Activated CD4-positive, alpha-beta T cell treated with anti-CD3 and anti-CD28 coated beads for 36 hours (primary cell): Measurements from ENCODE around the gene CRYBB2. TPM values are rescaled to one million over a fixed set of nuclear protein-coding genes. Genes with fewer than 3 reads are reported as not detected.
"Not testable (repeated sequence)": the region's sequence is repeated elsewhere in the genome, so short reads cannot be mapped to it uniquely, and the experiment has no call there.

Experiments used
- ATAC-seq: fragments of 200-7000 bp; cut with Tn5 transposase; one replicate; pipeline ENCODE4 v1.10.0; 2021; ENCODE audit warnings: mild to moderate bottlenecking, moderate library complexity
- CTCF ChIA-PET: fragments of 350-600 bp; sonication (Branson Sonifier 250); formaldehyde crosslinking; loops from one replicate; lab custom pipeline; 2021; ENCODE audit warnings: antibody characterized with exemption; lab: Charles Lee
- POLR2A ChIA-PET: fragments of 350-600 bp; sonication (Branson Sonifier 250); formaldehyde crosslinking; loops from one replicate; lab custom pipeline; 2021; ENCODE audit warnings: antibody characterized with exemption, inconsistent platforms; lab: Charles Lee
- DNase-seq: peaks from one replicate; pipeline ENCODE4 v3.0.0-alpha.2; 2020
- H3K27ac Mint-ChIP-seq: one replicate; pipeline ENCODE4 v1.8.0; 2021; ENCODE audit warnings: mixed read lengths
- H3K27me3 Mint-ChIP-seq: one replicate; pipeline ENCODE4 v1.8.0; 2021; ENCODE audit warnings: mixed read lengths
- H3K36me3 Mint-ChIP-seq: one replicate; pipeline ENCODE4 v1.8.0; 2021; ENCODE audit warnings: low read depth, mixed read lengths
- H3K4me1 Mint-ChIP-seq: one replicate; pipeline ENCODE4 v1.8.0; 2021; ENCODE audit warnings: mixed read lengths
- H3K4me3 Mint-ChIP-seq: one replicate; pipeline ENCODE4 v1.8.0; 2021; ENCODE audit warnings: mild to moderate bottlenecking, moderate library complexity, mixed read lengths
- H3K9me3 Mint-ChIP-seq: one replicate; pipeline ENCODE4 v1.8.0; 2021; ENCODE audit warnings: low read depth, mixed read lengths
- intact Hi-C, 2 experiments: fragments of 100-400 bp; cut with DNase I in 1 of 2; cut with micrococcal nuclease in 1 of 2; formaldehyde crosslinking; loops; one replicate each; pipeline versions ENCODE4 v1.14.2 to v1.15.1; 2022 to 2024; cut with DNase I, micrococcal nuclease
- total RNA-seq, 2 experiments: library from RNA; stranded (reverse); gene quantifications; one replicate each; pipeline ENCODE4 v1.2.3, GENCODE V29; 2021

The CRYBB2 gene, protein sequence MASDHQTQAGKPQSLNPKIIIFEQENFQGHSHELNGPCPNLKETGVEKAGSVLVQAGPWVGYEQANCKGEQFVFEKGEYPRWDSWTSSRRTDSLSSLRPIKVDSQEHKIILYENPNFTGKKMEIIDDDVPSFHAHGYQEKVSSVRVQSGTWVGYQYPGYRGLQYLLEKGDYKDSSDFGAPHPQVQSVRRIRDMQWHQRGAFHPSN
- total RNA-seq = under 1 TPM; 0.23 to 0.30 TPM

- no peak within 1 kb of the TSS for H3K4me3 Mint-ChIP-seq
Measured at GRCh38 chr22:25219211-25219689, at the start of gene CRYBB2. TSS of gene CRYBB2 (plus strand) at chr22:25219639. CDS start at chr22:25221430, 1,791 bp downstream.

DNA sequence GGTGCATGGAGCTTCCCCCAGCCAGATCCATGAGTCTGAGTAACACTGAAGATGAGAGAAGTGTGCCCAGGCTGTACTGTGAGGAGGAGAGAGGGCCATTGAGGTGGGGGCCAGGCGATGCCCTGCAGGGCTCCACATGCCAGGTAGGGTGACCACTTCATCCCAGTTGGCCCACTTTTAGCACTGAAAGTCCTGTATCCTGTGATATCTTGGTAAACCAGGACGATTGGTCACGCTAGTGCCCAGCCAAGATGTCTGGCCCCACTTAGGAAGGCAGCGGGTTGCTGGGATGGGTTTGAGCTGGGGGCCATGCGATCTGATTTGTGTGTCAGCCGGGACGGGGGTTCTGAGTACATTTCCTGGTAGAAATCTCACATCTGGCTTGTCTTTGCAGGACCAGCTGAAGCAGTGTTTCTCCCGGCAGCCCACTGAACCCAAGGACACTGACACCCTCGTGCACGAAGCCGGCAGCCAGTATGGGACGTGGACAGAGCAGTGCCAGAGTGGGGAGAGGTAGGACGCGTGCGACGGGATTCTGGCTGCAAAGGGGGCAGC is 48.9 kb upstream of the CRYBB2 start:
- Mint-ChIP-seq H3K27me3 (no peaks in the 10 kb centered on the region), H3K9me3 (no peaks in the 10 kb centered on the region), H3K4me3 (no peak overlapping the region), H3K4me1 (no peaks in the 10 kb centered on the region), H3K36me3 (no peaks in the 10 kb centered on the region), H3K27ac (no peak overlapping the region)
- intact Hi-C loops = loop anchor here (1.0 to 5.0 kb wide), 2 partner anchors 15 to 88 kb away; no protein-coding TSS in a partner anchor
- ChIA-PET POLR2A (no interaction called here), CTCF (interaction anchor here (0.8 to 1.0 kb wide), 3 partner anchors 40 to 107 kb away, joined by 3 read pairs; no protein-coding TSS in a partner anchor)
- ATAC-seq (no peak), DNase-seq (no peak)

More at GRCh38 chr22:25219211-25219689, at the start of gene CRYBB2:
- ChIA-PET POLR2A (no interaction called here), CTCF (no interaction called here)
- peaks cover 13% of the 10 kb centered on the region for H3K27me3 Mint-ChIP-seq
- H3K9me3 Mint-ChIP-seq = no peaks in the 10 kb centered on the region
- H3K4me1 Mint-ChIP-seq = no peaks in the 10 kb centered on the region
- ATAC-seq = no peak
- no peak for DNase-seq
- no peak within 1 kb of the TSS for H3K27ac Mint-ChIP-seq
- intact Hi-C loops = no loop called here
- no peaks in the 10 kb centered on the region for H3K36me3 Mint-ChIP-seq

DNA sequence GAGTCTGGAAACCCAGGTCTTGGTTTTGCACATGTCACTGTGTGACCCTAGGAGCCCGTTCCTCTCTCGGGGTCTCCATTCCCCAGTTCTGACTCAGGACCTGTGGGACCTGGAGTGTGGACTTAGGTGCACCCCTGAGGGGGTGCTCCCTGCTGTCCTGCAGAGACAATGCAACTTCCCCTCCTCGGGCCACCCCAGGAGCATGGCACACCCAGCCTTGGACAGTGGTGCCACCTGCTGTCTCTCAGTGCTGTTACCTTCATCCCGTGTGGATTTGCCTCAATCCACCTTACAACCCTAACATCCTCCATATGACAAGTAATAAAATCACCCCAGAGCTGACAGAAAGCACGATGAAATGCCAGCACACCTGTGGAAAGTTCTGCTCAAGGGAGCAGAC is 47.3 kb upstream of the CRYBB2 start:
- no peaks in the 10 kb centered on the region for H3K27me3 Mint-ChIP-seq

GRCh38 chr22:25174156-25174887 is 45.1 kb upstream of the CRYBB2 start:
- Mint-ChIP-seq H3K9me3 (peaks cover 2% of the 10 kb centered on the region), H3K4me3 (no peak overlapping the region), H3K27ac (no peak overlapping the region), H3K36me3 (peaks cover 11% of the 10 kb centered on the region), H3K4me1 (no peaks in the 10 kb centered on the region), H3K27me3 (no peaks in the 10 kb centered on the region)
- POLR2A ChIA-PET = no interaction called here
- DNase-seq (no peak), ATAC-seq (no peak)
- CTCF ChIA-PET = interaction anchor here (1.6 kb wide), 1 partner anchor 93 kb away, joined by 4 read pairs; no protein-coding TSS in a partner anchor
- intact Hi-C loops = loop anchor here in 1 of 2 experiments (5.0 kb wide), 1 partner anchor 92 kb away; no protein-coding TSS in a partner anchor

More for the DNA sequence above, 47.3 kb upstream of the CRYBB2 start:
- H3K4me1 Mint-ChIP-seq = no peaks in the 10 kb centered on the region
- ATAC-seq = peak; percentile 83
- intact Hi-C loops = loop anchor here (1.0 to 5.0 kb wide), 4 partner anchors 61 to 112 kb away; no protein-coding TSS in a partner anchor
- peaks cover under 1% of the 10 kb centered on the region for H3K36me3 Mint-ChIP-seq
- H3K4me3 Mint-ChIP-seq = no peak overlapping the region
- peak; percentile 71 for DNase-seq
- ChIA-PET CTCF (interaction anchor here (0.8 to 1.6 kb wide), 3 partner anchors 60 to 111 kb away, joined by 3 to 4 read pairs (median 3); no protein-coding TSS in a partner anchor), POLR2A (no interaction called here)
- H3K27ac Mint-ChIP-seq = no peak overlapping the region
- no peaks in the 10 kb centered on the region for H3K9me3 Mint-ChIP-seq

DNA sequence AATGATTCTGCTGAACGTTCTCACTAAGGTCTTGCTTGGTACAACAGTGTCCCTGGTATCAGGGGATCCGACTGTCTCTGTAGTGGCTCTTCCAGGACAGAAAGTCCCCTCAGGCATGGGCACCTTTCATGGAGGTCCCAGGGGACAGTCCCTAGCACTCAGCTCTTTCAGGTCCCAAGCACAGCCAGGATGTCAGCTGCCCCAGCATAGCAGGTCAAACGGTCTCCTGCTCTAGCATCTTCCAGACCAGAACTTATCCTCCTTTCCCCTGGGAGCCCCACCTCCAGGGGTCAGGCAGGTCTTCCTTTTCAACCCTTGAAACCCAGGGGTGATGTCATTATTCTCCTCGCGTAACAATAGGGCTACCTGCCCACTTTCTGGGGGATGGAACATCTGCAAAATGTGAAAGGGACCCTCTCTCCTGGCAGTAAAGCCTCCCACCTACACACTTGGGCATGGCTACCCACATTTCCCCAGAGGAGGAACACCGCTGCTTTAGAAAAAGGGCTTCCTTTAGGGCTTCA is 44.5 kb upstream of the CRYBB2 start:
- Mint-ChIP-seq H3K27ac (no peak overlapping the region), H3K36me3 (peaks cover 17% of the 10 kb centered on the region), H3K4me3 (no peak overlapping the region), H3K4me1 (no peaks in the 10 kb centered on the region), H3K9me3 (peaks cover 8% of the 10 kb centered on the region), H3K27me3 (no peaks in the 10 kb centered on the region)
- ChIA-PET POLR2A (no interaction called here), CTCF (no interaction called here)
- intact Hi-C loops = loop anchor here in 1 of 2 experiments (5.0 kb wide), 1 partner anchor 93 kb away; no protein-coding TSS in a partner anchor
- ATAC-seq (no peak), DNase-seq (no peak)

- Mint-ChIP-seq H3K9me3 (peaks cover 9% of the 10 kb centered on the region), H3K27me3 (no peaks in the 10 kb centered on the region), H3K36me3 (peaks cover 18% of the 10 kb centered on the region), H3K4me3 (no peak overlapping the region), H3K27ac (no peak overlapping the region), H3K4me1 (no peaks in the 10 kb centered on the region)
- DNase-seq = no peak
- ATAC-seq = no peak
- CTCF ChIA-PET = interaction anchor here (1.1 to 1.3 kb wide), 3 partner anchors 26 to 130 kb away, joined by 4 to 5 read pairs (median 4); no protein-coding TSS in a partner anchor
- intact Hi-C loops = no loop called here
- POLR2A ChIA-PET = interaction anchor here (0.7 kb wide), 1 partner anchor 75 kb away, joined by 3 read pairs; no protein-coding TSS in a partner anchor
Measured at GRCh38 chr22:25176175-25176574, 43.3 kb upstream of the CRYBB2 start.

DNA sequence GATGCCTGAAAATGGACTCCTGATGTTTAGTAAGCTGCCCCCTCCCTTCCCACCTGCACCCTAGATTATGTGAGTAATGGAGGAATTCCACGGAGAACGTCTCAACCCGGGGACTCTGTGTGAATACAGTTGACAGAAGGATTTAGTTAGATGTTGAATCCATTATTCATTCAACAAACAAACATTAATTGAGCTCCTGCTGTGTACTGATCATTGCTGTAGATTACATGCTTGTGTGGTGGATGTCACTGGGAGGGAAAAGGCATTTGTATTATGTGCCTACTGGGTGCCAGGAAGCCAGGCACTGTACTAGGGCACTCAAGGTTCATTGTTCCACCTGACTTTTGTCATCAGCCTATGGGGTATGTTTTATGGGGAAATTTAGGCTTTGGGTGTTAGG is 42.6 kb upstream of the CRYBB2 start:
- POLR2A ChIA-PET = no interaction called here
- no peak overlapping the region for H3K27ac Mint-ChIP-seq
- CTCF ChIA-PET = interaction anchor here (1.1 to 1.3 kb wide), 3 partner anchors 25 to 130 kb away, joined by 4 to 5 read pairs (median 4); no protein-coding TSS in a partner anchor

GRCh38 chr22:25177226-25177625 is 42.2 kb upstream of the CRYBB2 start:
- ChIA-PET CTCF (interaction anchor here (1.1 to 1.3 kb wide), 3 partner anchors 25 to 129 kb away, joined by 4 to 5 read pairs (median 4); no protein-coding TSS in a partner anchor), POLR2A (no interaction called here)
- intact Hi-C loops = no loop called here
- Mint-ChIP-seq H3K36me3 (peaks cover 18% of the 10 kb centered on the region), H3K4me3 (no peak overlapping the region), H3K27ac (no peak overlapping the region), H3K27me3 (no peaks in the 10 kb centered on the region), H3K9me3 (peaks cover 9% of the 10 kb centered on the region), H3K4me1 (no peaks in the 10 kb centered on the region)
- ATAC-seq (no peak), DNase-seq (no peak)

More for the DNA sequence above, 42.6 kb upstream of the CRYBB2 start:
- DNase-seq = no peak
- H3K36me3 Mint-ChIP-seq = peaks cover 18% of the 10 kb centered on the region
- no peaks in the 10 kb centered on the region for H3K4me1 Mint-ChIP-seq
- H3K9me3 Mint-ChIP-seq = peaks cover 9% of the 10 kb centered on the region
- no peak for ATAC-seq
- H3K27me3 Mint-ChIP-seq = no peaks in the 10 kb centered on the region
- intact Hi-C loops = no loop called here
- no peak overlapping the region for H3K4me3 Mint-ChIP-seq

GRCh38 chr22:25177895-25178294 is 41.5 kb upstream of the CRYBB2 start:
- Mint-ChIP-seq H3K27me3 (no peaks in the 10 kb centered on the region), H3K36me3 (peaks cover 20% of the 10 kb centered on the region), H3K4me3 (no peak overlapping the region), H3K4me1 (no peaks in the 10 kb centered on the region), H3K9me3 (peaks cover 9% of the 10 kb centered on the region), H3K27ac (no peak overlapping the region)
- POLR2A ChIA-PET = no interaction called here
- intact Hi-C loops = no loop called here
- ATAC-seq (no peak), DNase-seq (no peak)
- CTCF ChIA-PET = no interaction called here

DNA sequence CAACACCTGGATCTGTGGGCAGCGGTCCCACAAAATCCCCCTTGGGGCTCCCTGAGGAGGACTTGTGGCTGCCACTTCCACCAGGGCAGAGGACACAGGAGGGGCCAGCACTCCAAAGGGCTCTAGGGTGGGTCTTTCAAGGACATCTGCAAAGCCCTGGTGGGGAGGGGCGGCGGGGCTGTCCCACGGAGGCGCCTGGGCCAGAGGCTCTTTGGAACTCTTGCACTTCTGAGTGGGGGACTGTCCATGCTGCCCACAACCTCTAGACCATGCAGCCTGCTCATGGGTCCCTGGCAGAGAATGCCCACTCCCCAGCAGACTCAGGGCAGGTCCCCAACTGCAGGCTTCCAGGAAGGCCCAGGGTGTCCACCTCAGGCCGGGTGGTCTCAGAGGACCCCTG is 41.1 kb upstream of the CRYBB2 start:
- DNase-seq (peak; percentile 26), ATAC-seq (peak; percentile 49)
- H3K27me3 Mint-ChIP-seq, CTCF ChIA-PET, H3K4me1 Mint-ChIP-seq, H3K9me3 Mint-ChIP-seq, intact Hi-C loops, H3K27ac Mint-ChIP-seq, POLR2A ChIA-PET: not testable (repeated sequence)
- H3K36me3 Mint-ChIP-seq = peaks cover 20% of the 10 kb centered on the region
- peak overlapping the region; percentile 50 for H3K4me3 Mint-ChIP-seq
